LNCAP (cell line): Measurements from ENCODE around the gene SYNE2.

ENCODE experiments used
- TF ChIP-seq, protein P1 (sequence below): fragments of 450-650 bp; IDR thresholded peaks from 2 replicates; pipeline ENCODE4 v1.5.1; 2017; ENCODE audit warnings: mild to moderate bottlenecking

SYNE2 gene

GRCh38 chr14:64260418-64260817 is 407.6 kb downstream of the SYNE2 start:
- TF ChIP-seq, protein P1, sequence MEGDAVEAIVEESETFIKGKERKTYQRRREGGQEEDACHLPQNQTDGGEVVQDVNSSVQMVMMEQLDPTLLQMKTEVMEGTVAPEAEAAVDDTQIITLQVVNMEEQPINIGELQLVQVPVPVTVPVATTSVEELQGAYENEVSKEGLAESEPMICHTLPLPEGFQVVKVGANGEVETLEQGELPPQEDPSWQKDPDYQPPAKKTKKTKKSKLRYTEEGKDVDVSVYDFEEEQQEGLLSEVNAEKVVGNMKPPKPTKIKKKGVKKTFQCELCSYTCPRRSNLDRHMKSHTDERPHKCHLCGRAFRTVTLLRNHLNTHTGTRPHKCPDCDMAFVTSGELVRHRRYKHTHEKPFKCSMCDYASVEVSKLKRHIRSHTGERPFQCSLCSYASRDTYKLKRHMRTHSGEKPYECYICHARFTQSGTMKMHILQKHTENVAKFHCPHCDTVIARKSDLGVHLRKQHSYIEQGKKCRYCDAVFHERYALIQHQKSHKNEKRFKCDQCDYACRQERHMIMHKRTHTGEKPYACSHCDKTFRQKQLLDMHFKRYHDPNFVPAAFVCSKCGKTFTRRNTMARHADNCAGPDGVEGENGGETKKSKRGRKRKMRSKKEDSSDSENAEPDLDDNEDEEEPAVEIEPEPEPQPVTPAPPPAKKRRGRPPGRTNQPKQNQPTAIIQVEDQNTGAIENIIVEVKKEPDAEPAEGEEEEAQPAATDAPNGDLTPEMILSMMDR, result no peak

DNA sequence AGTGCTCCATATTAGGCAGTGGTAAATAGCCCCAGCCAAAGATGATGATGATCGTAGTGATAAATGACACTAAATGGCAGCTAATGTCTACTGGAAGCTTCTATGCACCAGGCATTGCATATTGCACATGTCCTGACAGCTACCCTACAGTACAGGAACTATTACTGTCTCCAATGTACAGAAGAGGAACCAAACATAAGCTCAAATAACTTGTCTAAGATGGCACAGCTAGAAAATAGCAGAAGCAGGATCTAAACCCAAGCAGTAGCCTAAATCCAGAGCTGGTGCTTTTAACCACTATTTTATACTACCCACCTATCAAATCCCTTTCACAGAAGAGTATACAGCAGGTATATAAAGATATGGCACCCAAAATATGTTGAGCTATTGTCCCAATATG is 412.4 kb downstream of the SYNE2 start:
- TF ChIP-seq, protein P1, result no peak

- TF ChIP-seq, protein P1, result no peak
Observed at GRCh38 chr14:64266239-64266638, 413.4 kb downstream of the SYNE2 start.

DNA sequence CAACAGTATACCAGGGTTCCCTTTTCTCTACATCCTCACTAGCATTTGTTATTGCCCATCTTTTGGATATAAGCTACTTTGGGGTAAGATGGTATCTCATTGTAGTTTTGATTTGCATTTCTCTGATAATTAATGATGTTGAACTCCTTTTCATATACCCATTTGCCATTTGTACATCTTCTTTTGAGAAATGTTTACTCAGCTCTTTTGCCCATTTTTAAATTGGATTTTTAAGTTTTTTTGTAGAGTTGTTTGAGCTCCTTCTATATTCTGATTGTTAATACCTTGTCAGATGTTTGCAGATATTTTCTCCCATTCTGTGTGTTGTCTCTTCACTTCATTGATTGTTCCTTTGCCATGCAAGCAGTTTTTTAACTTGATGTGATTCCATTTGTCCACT is 419.2 kb downstream of the SYNE2 start:
- TF ChIP-seq, protein P1, result no peak
